Measurements from ENCODE around the gene SCARF2. TPM values are rescaled to one million over a fixed set of nuclear protein-coding genes. Genes with fewer than 3 reads are reported as not detected.
A peak's percentile ranks its signal among the peaks of the same experiment; 100 is the strongest.
"Not testable (repeated sequence)": the region's sequence is repeated elsewhere in the genome, so short reads cannot be mapped to it uniquely, and the experiment has no call there.

The SCARF2 gene
- total RNA-seq, 1 donor from 2014 or later, result 23.4 TPM

- H3K36me3 Mint-ChIP-seq (ENCODE audit: low read depth), result no peaks in the 10 kb centered on the region
- no peak overlapping the region for H3K27ac Mint-ChIP-seq (ENCODE audit: unreplicated experiment)
- H3K27me3 Mint-ChIP-seq (ENCODE audit: low read depth), result no peaks in the 10 kb centered on the region
- peak; percentile 95 for TF ChIP-seq CTCF (conservative IDR thresholded peaks at IDR 0.05)
- H3K9me3 Mint-ChIP-seq, result no peaks in the 10 kb centered on the region
- H3K4me3 Mint-ChIP-seq, result peak overlapping the region; percentile 76
- peaks cover 8% of the 10 kb centered on the region for H3K4me1 Mint-ChIP-seq
- DNase-seq (ENCODE audit: low read depth, low spot score), result peak; percentile 69
Observed at GRCh38 chr22:20418211-20418788, 19.3 kb downstream of the SCARF2 start.

- Mint-ChIP-seq H3K4me1 (peaks cover 16% of the 10 kb centered on the region), H3K4me3 (peak overlapping the region; percentile 31)
- H3K9me3 Mint-ChIP-seq; H3K27ac Mint-ChIP-seq (ENCODE audit: unreplicated experiment); DNase-seq (ENCODE audit: low read depth, low spot score); H3K36me3 Mint-ChIP-seq (ENCODE audit: low read depth); H3K27me3 Mint-ChIP-seq (ENCODE audit: low read depth): not testable (repeated sequence)
Observed at GRCh38 chr22:20415699-20416098, 21.9 kb downstream of the SCARF2 start.

- not testable (repeated sequence) for H3K36me3 Mint-ChIP-seq (ENCODE audit: low read depth); H3K4me3 Mint-ChIP-seq; H3K9me3 Mint-ChIP-seq; DNase-seq (ENCODE audit: low read depth, low spot score); H3K27ac Mint-ChIP-seq (ENCODE audit: unreplicated experiment); H3K27me3 Mint-ChIP-seq (ENCODE audit: low read depth)
- H3K4me1 Mint-ChIP-seq, result peaks cover 16% of the 10 kb centered on the region
Observed at GRCh38 chr22:20415241-20415640, 22.4 kb downstream of the SCARF2 start.

GRCh38 chr22:20414450-20414849 is 23.2 kb downstream of the SCARF2 start:
- no peaks in the 10 kb centered on the region for H3K27me3 Mint-ChIP-seq (ENCODE audit: low read depth)
- no peak for DNase-seq (ENCODE audit: low read depth, low spot score)
- H3K36me3 Mint-ChIP-seq (ENCODE audit: low read depth), result no peaks in the 10 kb centered on the region
- no peak overlapping the region for H3K27ac Mint-ChIP-seq (ENCODE audit: unreplicated experiment)
- H3K9me3 Mint-ChIP-seq, result no peaks in the 10 kb centered on the region
- TF ChIP-seq CTCF (conservative IDR thresholded peaks at IDR 0.05), result no peak
- peaks cover 15% of the 10 kb centered on the region for H3K4me1 Mint-ChIP-seq
- no peak overlapping the region for H3K4me3 Mint-ChIP-seq

- Mint-ChIP-seq H3K9me3 (no peaks in the 10 kb centered on the region), H3K36me3 (ENCODE audit: low read depth) (no peaks in the 10 kb centered on the region), H3K4me1 (peaks cover 11% of the 10 kb centered on the region), H3K4me3 (no peak overlapping the region), H3K27me3 (ENCODE audit: low read depth) (no peaks in the 10 kb centered on the region), H3K27ac (ENCODE audit: unreplicated experiment) (no peak overlapping the region)
- TF ChIP-seq CTCF (conservative IDR thresholded peaks at IDR 0.05), result no peak
- DNase-seq (ENCODE audit: low read depth, low spot score), result no peak
Observed at GRCh38 chr22:20414059-20414440, 23.6 kb downstream of the SCARF2 start.

- no peaks in the 10 kb centered on the region for H3K9me3 Mint-ChIP-seq
- no peaks in the 10 kb centered on the region for H3K36me3 Mint-ChIP-seq (ENCODE audit: low read depth)
- H3K4me1 Mint-ChIP-seq, result peaks cover 9% of the 10 kb centered on the region
- DNase-seq (ENCODE audit: low read depth, low spot score), result no peak
- H3K27me3 Mint-ChIP-seq (ENCODE audit: low read depth), result no peaks in the 10 kb centered on the region
- H3K4me3 Mint-ChIP-seq, result no peak overlapping the region
- no peak for TF ChIP-seq CTCF (conservative IDR thresholded peaks at IDR 0.05)
- no peak overlapping the region for H3K27ac Mint-ChIP-seq (ENCODE audit: unreplicated experiment)
Observed at GRCh38 chr22:20413217-20414058, 24.2 kb downstream of the SCARF2 start.

All from neural crest cell (in vitro differentiated cells).